Esophagus muscularis mucosa (tissue), 4 donors: Measurements from ENCODE around the gene UBE2S. TPM values are rescaled to one million over a fixed set of nuclear protein-coding genes. Genes with fewer than 3 reads are reported as not detected.

Experiments used
- DNase-seq: peaks from one replicate; pipeline ENCODE4 v3.0.0-alpha.2; 2017; ENCODE audit errors: extremely low spot score
- H3K27ac ChIP-seq, 4 donors: fragments of 200-600 bp; sonication (generic); replicated peaks in 1 of 4; 1 replicate in 3 of 4; 2 replicates in 1 of 4; pipeline ENCODE4 v1.5.1; 2016 to 2019; ENCODE audit warnings: mild to moderate bottlenecking in 1 of 4
- H3K27me3 ChIP-seq, 4 donors: fragments of 200-600 bp; sonication (generic); one replicate each; pipeline versions ENCODE4 v1.5.1 to v1.6.0; 2016 to 2019
- H3K36me3 ChIP-seq, 4 donors: fragments of 200-600 bp; sonication (generic); one replicate each; pipeline ENCODE4 v1.5.1; 2016 to 2019
- H3K4me1 ChIP-seq, 4 donors: fragments of 200-600 bp; sonication (generic); one replicate each; pipeline ENCODE4 v1.5.1; 2016 to 2019
- H3K4me3 ChIP-seq, 4 donors: fragments of 200-600 bp; sonication (generic); 1 replicate in 2 of 4; 2 replicates in 2 of 4; pipeline ENCODE4 v1.5.1; 2016 to 2019; ENCODE audit warnings: mild to moderate bottlenecking in 4 of 4, moderate library complexity in 1 of 4
- H3K9me3 ChIP-seq, 4 donors: fragments of 200-600 bp; sonication (generic); 1 replicate in 3 of 4; 2 replicates in 1 of 4; pipeline ENCODE4 v1.5.1; 2016 to 2019
- CTCF ChIP-seq, 3 experiments: fragments of 200-600 bp in 2 of 3; fragments of 450-650 bp in 1 of 3; sonication (generic) in 2 of 3; IDR thresholded peaks; one replicate each; pipeline ENCODE4 v1.5.1; 2017 to 2019; ENCODE audit warnings: antibody characterized with exemption in 3 of 3, mild to moderate bottlenecking in 2 of 3, moderate library complexity in 1 of 3
- EP300 ChIP-seq: sonication (generic); formaldehyde crosslinking; IDR thresholded peaks from one replicate; pipeline ENCODE4 v1.6.1; 2017; ENCODE audit warnings: antibody characterized with exemption
- POLR2A ChIP-seq: fragments of 450-650 bp; IDR thresholded peaks from one replicate; pipeline ENCODE4 v1.6.1; 2017; ENCODE audit warnings: antibody characterized with exemption, moderate library complexity, mild to moderate bottlenecking, low read depth
- POLR2AphosphoS5 ChIP-seq, 2 donors: sonication (generic); formaldehyde crosslinking; IDR thresholded peaks; one replicate each; pipeline ENCODE4 v1.6.1; 2017; ENCODE audit warnings: antibody characterized with exemption in 2 of 2
- WGBS: methylation state at CpG from one replicate; pipeline ENCODE4 v1.1.5; 2018; 5-methylcytosine and 5-hydroxymethylcytosine counted together
- intact Hi-C: fragments of 100-400 bp; cut with DNase I; formaldehyde crosslinking; loops from one replicate; pipeline ENCODE4 v1.15.1; 2023
- total RNA-seq, 4 donors: library from RNA; depleted of rRNA; stranded (reverse); fragments of >200 nt; gene quantifications; one replicate each; pipeline versions ENCODE4 v1.1.0 to v1.2.1, GENCODE V29; 2016

The UBE2S gene
- total RNA-seq, 4 donors from 2014 or later: 9.1 to 37.9 (median 22.0) TPM

DNA sequence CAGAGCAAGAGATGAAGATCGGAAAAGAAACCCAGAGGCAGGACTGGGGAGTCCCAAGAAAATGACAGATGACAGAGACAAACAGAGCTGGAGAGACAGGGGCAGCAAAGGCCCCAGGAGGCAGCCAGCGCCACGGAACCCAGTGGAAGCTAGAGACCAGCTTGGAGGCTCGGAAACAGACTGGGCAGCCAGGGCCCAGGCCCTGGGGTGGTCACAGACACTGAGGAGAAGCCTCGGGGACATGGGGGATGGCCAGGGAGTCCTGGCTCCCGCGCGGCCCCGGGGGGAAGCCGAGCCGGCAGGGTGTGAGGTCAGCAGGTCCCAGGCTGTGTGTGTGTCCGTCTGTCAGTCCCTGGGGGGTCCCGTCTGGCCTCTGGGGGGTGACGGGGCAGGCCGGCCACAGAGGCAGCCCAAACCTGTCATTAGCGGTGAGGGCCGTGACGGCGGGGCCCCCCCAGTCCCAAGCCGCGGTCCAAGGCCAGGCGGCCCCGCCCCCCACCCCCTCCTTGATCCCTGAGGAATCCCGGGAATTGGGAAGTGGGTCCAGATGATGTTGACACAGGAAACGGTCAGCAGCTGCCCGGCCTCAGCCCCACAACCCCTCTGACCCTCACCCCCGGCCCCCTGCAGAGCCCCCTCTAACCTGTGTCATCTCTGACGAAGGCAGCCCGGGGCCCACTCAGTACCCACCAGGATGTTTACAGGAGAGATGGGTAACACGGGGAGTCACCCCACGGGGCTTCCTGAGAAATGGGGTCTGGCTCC is 33.4 kb downstream of the UBE2S start:
- peaks cover 5 to 90% (median 66%) of the 10 kb centered on the region in 4 donors for H3K27me3 ChIP-seq
- 22% methylated on average over 12 of the region's 31 CpGs for WGBS
- peaks cover 10 to 32% (median 30%) of the 10 kb centered on the region in 4 donors for H3K4me1 ChIP-seq
- no peaks in the 10 kb centered on the region for H3K36me3 ChIP-seq
- no peaks in the 10 kb centered on the region for H3K9me3 ChIP-seq
- no peak overlapping the region for H3K27ac ChIP-seq
- no peak overlapping the region for H3K4me3 ChIP-seq
- no peak for TF ChIP-seq EP300
- TF ChIP-seq POLR2AphosphoS5 (IDR thresholded peaks at IDR 0.05): no peak
- TF ChIP-seq POLR2A: no peak
- no peak for TF ChIP-seq CTCF (IDR thresholded peaks at IDR 0.05)
- intact Hi-C loops: no loop called here
- DNase-seq: no peak

DNA sequence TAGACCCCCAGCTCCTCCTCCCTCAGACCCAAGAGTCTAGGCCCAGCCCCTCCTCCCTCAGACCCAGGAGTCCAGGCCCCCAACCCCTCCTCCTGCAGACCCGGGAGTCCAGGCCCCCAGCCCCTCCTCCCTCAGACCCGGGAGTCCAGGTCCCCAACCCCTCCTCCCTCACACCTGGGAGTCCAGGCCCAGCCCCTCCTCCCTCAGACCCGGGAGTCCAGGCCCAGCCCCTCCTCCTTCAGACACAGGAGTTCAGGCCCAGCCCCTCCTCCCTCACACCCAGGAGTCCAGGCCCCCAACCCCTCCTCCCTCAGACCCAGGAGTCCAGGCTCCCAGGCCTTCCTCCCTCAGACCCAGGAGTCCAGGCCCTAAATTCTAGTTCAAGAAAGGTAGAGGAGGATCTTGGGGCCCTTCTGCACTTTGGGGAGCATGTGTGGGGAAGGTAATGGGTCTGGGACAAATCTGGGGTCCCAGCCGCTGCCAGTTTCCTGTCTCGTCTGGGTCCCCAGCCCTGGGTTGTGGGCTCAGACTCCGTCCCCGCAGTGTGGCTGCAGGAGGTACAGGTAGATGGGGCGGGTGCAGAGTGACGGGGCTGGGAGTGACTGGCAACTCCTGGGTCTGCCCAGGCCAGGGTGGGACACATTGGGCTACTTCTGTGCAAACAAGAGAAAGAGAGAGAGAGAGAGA is 34.1 kb downstream of the UBE2S start:
- Histone ChIP-seq H3K9me3 (no peaks in the 10 kb centered on the region), H3K27me3 (peaks cover 5 to 97% (median 73%) of the 10 kb centered on the region in 4 donors), H3K36me3 (no peaks in the 10 kb centered on the region), H3K27ac (no peak overlapping the region), H3K4me1 (peaks cover 17 to 39% (median 37%) of the 10 kb centered on the region in 4 donors), H3K4me3 (no peak overlapping the region)
- no peak for DNase-seq
- intact Hi-C loops: no loop called here
- TF ChIP-seq CTCF (IDR thresholded peaks at IDR 0.05) (no peak), EP300 (no peak), POLR2AphosphoS5 (IDR thresholded peaks at IDR 0.05) (no peak), POLR2A (no peak)
- WGBS: 69% methylated on average over 9 of the region's 9 CpGs

- intact Hi-C loops: no loop called here
- no peak for DNase-seq
- no peaks in the 10 kb centered on the region for H3K36me3 ChIP-seq
- H3K4me1 ChIP-seq: peaks cover 17 to 34% (median 31%) of the 10 kb centered on the region in 4 donors
- no peak overlapping the region for H3K27ac ChIP-seq
- WGBS: 50% methylated on average over 11 of the region's 24 CpGs
- TF ChIP-seq CTCF (IDR thresholded peaks at IDR 0.05) (no peak), POLR2A (no peak), POLR2AphosphoS5 (IDR thresholded peaks at IDR 0.05) (no peak), EP300 (no peak)
- H3K27me3 ChIP-seq: peaks cover 5 to 99% (median 73%) of the 10 kb centered on the region in 4 donors
- no peak overlapping the region for H3K4me3 ChIP-seq
- no peaks in the 10 kb centered on the region for H3K9me3 ChIP-seq
Measured at GRCh38 chr19:55372316-55373081, 35.1 kb downstream of the UBE2S start.

GRCh38 chr19:55370305-55370988 is 37.1 kb downstream of the UBE2S start, which contains the start of gene IL11:
Gene IL11 (minus strand): TSS chr19:55370463. CDS start chr19:55370310, 153 bp downstream.
- 11% methylated on average over 18 of the region's 32 CpGs for WGBS
- H3K9me3 ChIP-seq: no peaks in the 10 kb centered on the region
- no peak within 1 kb of the TSS for H3K27ac ChIP-seq
- no peak for DNase-seq
- peaks cover 17 to 30% (median 28%) of the 10 kb centered on the region in 4 donors for H3K4me1 ChIP-seq
- TF ChIP-seq EP300 (no peak), CTCF (IDR thresholded peaks at IDR 0.05) (no peak), POLR2A (no peak), POLR2AphosphoS5 (IDR thresholded peaks at IDR 0.05) (no peak)
- H3K27me3 ChIP-seq: peaks cover 5 to 100% (median 53%) of the 10 kb centered on the region in 4 donors
- H3K36me3 ChIP-seq: no peaks in the 10 kb centered on the region
- peak within 1 kb of the TSS; percentile 31 to 48 (median 38) for H3K4me3 ChIP-seq
- intact Hi-C loops: no loop called here
